Naive thymus-derived CD4-positive, alpha-beta T cell (primary cell): ENCODE data around the gene GUK1. TPM values are rescaled to one million over a fixed set of nuclear protein-coding genes. Genes with fewer than 3 reads are reported as not detected.

Experiments used
- ATAC-seq: fragments of 150-1000 bp; cut with Tn5 transposase; 2 replicates; pipeline ENCODE4 v1.10.0; 2021; ENCODE audit warnings: mild to moderate bottlenecking, moderate library complexity
- CTCF ChIA-PET: fragments of 350-600 bp; sonication (Branson Sonifier 250); formaldehyde crosslinking; loops from one replicate; lab custom pipeline; 2021; ENCODE audit warnings: antibody characterized with exemption; lab: Charles Lee
- POLR2A ChIA-PET: fragments of 350-600 bp; sonication (Branson Sonifier 250); formaldehyde crosslinking; loops from one replicate; lab custom pipeline; 2021; ENCODE audit warnings: antibody characterized with exemption, inconsistent platforms; lab: Charles Lee
- DNase-seq, 9 donors: peaks; one replicate each; pipeline versions ENCODE4 v3.0.0 to v3.0.0-alpha.2; 2020 to 2022; ENCODE audit warnings: mixed read lengths in 1 of 9
- H3K27ac ChIP-seq: one replicate; pipeline ENCODE4 v1.7.0; 2013; ENCODE audit warnings: mild to moderate bottlenecking, low read depth, low read length, moderate library complexity
- H3K27me3 ChIP-seq, 2 donors: one replicate each; pipeline ENCODE4 v1.7.0; 2013; ENCODE audit warnings: low read length in 2 of 2, mild to moderate bottlenecking in 2 of 2, moderate library complexity in 2 of 2; ENCODE audit not compliant: control insufficient read depth in 2 of 2, insufficient read depth in 2 of 2
- H3K36me3 ChIP-seq, 3 experiments: 1 replicate in 2 of 3; 2 replicates in 1 of 3; pipeline ENCODE4 v1.7.0; 2013; ENCODE audit warnings: low read length in 3 of 3, mild to moderate bottlenecking in 3 of 3, moderate library complexity in 1 of 3; ENCODE audit not compliant: insufficient read depth in 3 of 3, control insufficient read depth in 2 of 3
- H3K4me1 ChIP-seq, 2 donors: one replicate each; pipeline ENCODE4 v1.7.0; 2013; ENCODE audit warnings: low read length in 2 of 2, mild to moderate bottlenecking in 2 of 2, moderate library complexity in 1 of 2; ENCODE audit not compliant: control insufficient read depth in 2 of 2, insufficient read depth in 2 of 2
- H3K4me3 ChIP-seq: 2 replicates; pipeline ENCODE4 v1.7.0; 2013; ENCODE audit warnings: mild to moderate bottlenecking, low read length
- H3K9me3 ChIP-seq, 3 experiments: 1 replicate in 2 of 3; 2 replicates in 1 of 3; pipeline ENCODE4 v1.7.0; 2013; ENCODE audit warnings: low read length in 3 of 3; ENCODE audit not compliant: control insufficient read depth in 2 of 3
- H3K27ac Mint-ChIP-seq, 9 donors: one replicate each; pipeline ENCODE4 v1.8.0; 2020 to 2022; ENCODE audit warnings: mixed read lengths in 9 of 9, mild to moderate bottlenecking in 8 of 9, moderate library complexity in 5 of 9, inconsistent platforms in 2 of 9
- H3K27me3 Mint-ChIP-seq, 5 donors: one replicate each; pipeline ENCODE4 v1.8.0; 2021 to 2022; ENCODE audit warnings: mixed read lengths in 5 of 5, mild to moderate bottlenecking in 1 of 5
- H3K36me3 Mint-ChIP-seq, 5 donors: one replicate each; pipeline ENCODE4 v1.8.0; 2020 to 2022; ENCODE audit warnings: mixed read lengths in 5 of 5, mild to moderate bottlenecking in 3 of 5, inconsistent platforms in 1 of 5
- H3K4me1 Mint-ChIP-seq, 7 donors: one replicate each; pipeline ENCODE4 v1.8.0; 2020 to 2022; ENCODE audit warnings: mixed read lengths in 7 of 7, mild to moderate bottlenecking in 3 of 7, inconsistent platforms in 1 of 7
- H3K4me3 Mint-ChIP-seq, 10 donors: one replicate each; pipeline ENCODE4 v1.8.0; 2020 to 2022; ENCODE audit warnings: mild to moderate bottlenecking in 10 of 10, mixed read lengths in 10 of 10, moderate library complexity in 6 of 10, inconsistent platforms in 2 of 10
- H3K9me3 Mint-ChIP-seq, 11 donors: one replicate each; pipeline ENCODE4 v1.8.0; 2020 to 2022; ENCODE audit warnings: mixed read lengths in 11 of 11, mild to moderate bottlenecking in 4 of 11, inconsistent platforms in 1 of 11, moderate library complexity in 1 of 11
- intact Hi-C, 2 donors: fragments of 100-400 bp; cut with micrococcal nuclease; formaldehyde crosslinking; loops; one replicate each; pipeline ENCODE4 v1.15.1; 2023
- polyA plus RNA-seq, 2 donors: library from polyadenylated mRNA; unstranded; fragments of 300-500 nt; fragmentation: Illumina TruSeq; gene quantifications; one replicate each; pipeline ENCODE4 v1.2.3, GENCODE V29; 2021
- total RNA-seq, 6 experiments: library from RNA in 5 of 6; stranded (reverse) in 5 of 6; gene quantifications; 1 replicate in 5 of 6; 2 replicates in 1 of 6; pipeline ENCODE4 v1.2.3 and lab custom pipeline; 2021 to 2026

GUK1 gene
- total and polyA plus RNA-seq, 7 experiments from 2014 or later: 145 to 315 (median 279) TPM

- Histone ChIP-seq H3K36me3 (peaks cover 0 to 63% (median 8%) of the 10 kb centered on the region in 3 experiments), H3K4me1 (peaks cover 17 to 20% of the 10 kb centered on the region in 2 donors), H3K4me3 (peak within 1 kb of the TSS; percentile 95), H3K27me3 (no peaks in the 10 kb centered on the region), H3K27ac (peak within 1 kb of the TSS; percentile 94), H3K9me3 (no peaks in the 10 kb centered on the region)
- H3K9me3 Mint-ChIP-seq: peaks cover 0 to 4% (median 0%) of the 10 kb centered on the region in 11 donors
- H3K36me3 Mint-ChIP-seq: peaks cover 0 to 12% (median 5%) of the 10 kb centered on the region in 5 donors
- ATAC-seq (peak; percentile 85), DNase-seq (peak; percentile 90 to 97 (median 93))
- H3K4me3 Mint-ChIP-seq: peak within 1 kb of the TSS; percentile 91 to 97 (median 93)
- H3K27me3 Mint-ChIP-seq: no peaks in the 10 kb centered on the region
- intact Hi-C loops: loop anchor here (1.0 to 10.0 kb wide), 9 partner anchors 21 to 1698 kb away; partner anchors contain the start of genes ARF1 (in 2 of the 2), GUK1 (in 2 of the 2), IBA57 (in 1 of the 2) and NUP133 (in 1 of the 2)
- ChIA-PET CTCF (interaction anchor here (1.3 kb wide), 1 partner anchor 62 kb away, joined by 3 read pairs; no protein-coding TSS in a partner anchor), POLR2A (interaction anchor here (0.9 to 2.0 kb wide), 3 partner anchors 8 to 62 kb away, joined by 3 to 10 read pairs (median 7); partner anchors contain the start of genes ARF1 and IBA57)
- H3K4me1 Mint-ChIP-seq: peaks cover 6 to 43% (median 23%) of the 10 kb centered on the region in 7 donors
- H3K27ac Mint-ChIP-seq: peak within 1 kb of the TSS; percentile 90 to 95 (median 94)
These were observed 37.1 kb upstream of the GUK1 start, which contains the start of gene C1orf35 for GRCh38 chr1:228102791-228103620. TSS of gene C1orf35 (minus strand) at chr1:228103325. CDS start at chr1:228103227, 98 bp downstream.

- ChIA-PET POLR2A (interaction anchor here (1.3 to 2.0 kb wide), 3 partner anchors 22 to 60 kb away, joined by 3 to 10 read pairs (median 7); partner anchors contain the start of genes ARF1 and IBA57), CTCF (interaction anchor here (0.6 to 1.1 kb wide), 2 partner anchors 20 to 61 kb away, joined by 3 read pairs; no protein-coding TSS in a partner anchor)
- H3K27ac ChIP-seq: peak overlapping the region; percentile 26
- no peaks in the 10 kb centered on the region for H3K9me3 ChIP-seq
- peaks cover 0 to 7% (median 5%) of the 10 kb centered on the region in 5 donors for H3K36me3 Mint-ChIP-seq
- H3K4me3 Mint-ChIP-seq: peak overlapping the region; percentile 52 to 96 (median 88)
- H3K36me3 ChIP-seq: peaks cover 0 to 51% (median 3%) of the 10 kb centered on the region in 3 experiments
- intact Hi-C loops: loop anchor here in 1 of 2 donors (5.0 to 10.0 kb wide), 2 partner anchors 1238 to 1700 kb away; partner anchors contain the start of genes CCSAP and PARP1
- H3K4me1 ChIP-seq: peaks cover 24 to 27% of the 10 kb centered on the region in 2 donors
- no peak for DNase-seq
- peak overlapping the region; percentile 31 to 95 (median 72) for H3K27ac Mint-ChIP-seq
- peaks cover 0 to 4% (median 0%) of the 10 kb centered on the region in 11 donors for H3K9me3 Mint-ChIP-seq
- peaks cover 0 to 3% (median 0%) of the 10 kb centered on the region in 5 donors for H3K27me3 Mint-ChIP-seq
- no peak for ATAC-seq
- peaks cover 6 to 50% (median 34%) of the 10 kb centered on the region in 7 donors for H3K4me1 Mint-ChIP-seq
- H3K4me3 ChIP-seq: no peak overlapping the region
- no peaks in the 10 kb centered on the region for H3K27me3 ChIP-seq
These were observed 35.4 kb upstream of the GUK1 start for GRCh38 chr1:228104526-228105269.

DNA sequence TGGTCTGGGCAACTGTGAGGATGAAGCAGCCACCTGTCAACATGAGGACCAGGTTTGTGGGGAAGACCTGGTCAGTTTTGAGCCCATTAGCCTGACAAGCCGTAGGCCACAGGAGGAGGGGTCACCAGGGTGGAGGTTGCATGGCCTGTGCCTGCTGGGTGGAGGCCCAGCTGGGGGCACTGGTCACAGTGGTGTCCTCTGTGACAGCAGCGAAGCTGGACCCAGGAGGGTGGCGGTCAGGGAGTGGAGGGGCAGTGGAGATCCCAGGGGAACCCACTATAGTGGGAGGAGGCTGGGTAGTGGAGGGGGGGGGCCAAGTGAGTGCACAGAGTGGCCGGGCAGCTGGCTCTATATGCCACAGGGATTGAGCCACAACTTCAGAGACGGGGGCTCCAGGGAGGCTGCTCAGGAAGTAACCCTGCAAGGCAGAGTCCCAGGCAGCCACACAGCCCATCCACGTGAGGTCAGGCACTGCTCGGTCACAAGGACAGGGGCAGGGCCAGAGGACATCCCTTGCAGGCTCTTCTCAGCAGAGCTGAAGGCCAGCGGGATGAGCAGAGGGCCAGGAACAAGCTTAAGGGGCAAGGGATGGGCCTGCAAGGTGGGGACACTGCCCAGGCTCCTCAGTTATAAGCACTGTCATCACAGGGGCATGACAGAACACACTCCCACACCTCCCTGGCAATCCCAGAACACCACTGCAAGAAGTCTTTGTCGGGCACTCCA, 34.6 kb upstream of the GUK1 start:
- Histone ChIP-seq H3K9me3 (no peaks in the 10 kb centered on the region), H3K27ac (peak overlapping the region; percentile 26), H3K4me1 (peaks cover 24 to 33% of the 10 kb centered on the region in 2 donors), H3K4me3 (no peak overlapping the region), H3K27me3 (no peaks in the 10 kb centered on the region), H3K36me3 (peaks cover 0 to 44% (median 3%) of the 10 kb centered on the region in 3 experiments)
- no peak for ATAC-seq
- intact Hi-C loops: loop anchor here in 1 of 2 donors (5.0 to 10.0 kb wide), 2 partner anchors 1237 to 1701 kb away; partner anchors contain the start of genes CCSAP and PARP1
- H3K9me3 Mint-ChIP-seq: peaks cover 0 to 4% (median 0%) of the 10 kb centered on the region in 11 donors
- ChIA-PET CTCF (interaction anchor here (0.6 kb wide), 1 partner anchor 60 kb away, joined by 3 read pairs; no protein-coding TSS in a partner anchor), POLR2A (interaction anchor here (1.3 to 2.0 kb wide), 2 partner anchors 24 to 60 kb away, joined by 3 to 10 read pairs; partner anchors contain the start of gene IBA57)
- peak overlapping the region in 4 of 9 donors; percentile 38 to 95 (median 66) for H3K27ac Mint-ChIP-seq
- H3K4me3 Mint-ChIP-seq: peak overlapping the region in 3 of 10 donors; percentile 7 to 73 (median 38)
- peaks cover 5 to 55% (median 35%) of the 10 kb centered on the region in 7 donors for H3K4me1 Mint-ChIP-seq
- peaks cover 0 to 7% (median 5%) of the 10 kb centered on the region in 5 donors for H3K36me3 Mint-ChIP-seq
- no peak for DNase-seq
- peaks cover 0 to 3% (median 0%) of the 10 kb centered on the region in 5 donors for H3K27me3 Mint-ChIP-seq

- H3K4me1 ChIP-seq: peaks cover 24 to 33% of the 10 kb centered on the region in 2 donors
- peak overlapping the region in 7 of 10 donors; percentile 13 to 94 (median 49) for H3K4me3 Mint-ChIP-seq
- H3K36me3 Mint-ChIP-seq: peaks cover 0 to 7% (median 5%) of the 10 kb centered on the region in 5 donors
- H3K4me1 Mint-ChIP-seq: peaks cover 5 to 52% (median 38%) of the 10 kb centered on the region in 7 donors
- ATAC-seq: no peak
- no peak overlapping the region for H3K4me3 ChIP-seq
- peak overlapping the region in 3 of 9 donors; percentile 8 to 98 (median 65) for H3K27ac Mint-ChIP-seq
- peaks cover 0 to 3% (median 0%) of the 10 kb centered on the region in 5 donors for H3K27me3 Mint-ChIP-seq
- DNase-seq: no peak
- ChIA-PET POLR2A (interaction anchor here (1.1 to 1.3 kb wide), 2 partner anchors 24 kb away, joined by 3 to 8 read pairs; partner anchors contain the start of gene ARF1), CTCF (interaction anchor here (0.6 kb wide), 1 partner anchor 59 kb away, joined by 3 read pairs; no protein-coding TSS in a partner anchor)
- H3K27me3 ChIP-seq: no peaks in the 10 kb centered on the region
- peaks cover 0 to 36% (median 0%) of the 10 kb centered on the region in 3 experiments for H3K36me3 ChIP-seq
- H3K9me3 ChIP-seq: no peaks in the 10 kb centered on the region
- H3K9me3 Mint-ChIP-seq: peaks cover 0 to 4% (median 0%) of the 10 kb centered on the region in 11 donors
- no peak overlapping the region for H3K27ac ChIP-seq
- intact Hi-C loops: loop anchor here in 1 of 2 donors (5.0 to 10.0 kb wide), 2 partner anchors 1236 to 1701 kb away; partner anchors contain the start of genes CCSAP and PARP1
These were observed 33.9 kb upstream of the GUK1 start for GRCh38 chr1:228105996-228106799.

GRCh38 chr1:228106800-228107054, 33.4 kb upstream of the GUK1 start:
- intact Hi-C loops: loop anchor here in 1 of 2 donors (5.0 to 10.0 kb wide), 2 partner anchors 1236 to 1702 kb away; partner anchors contain the start of genes CCSAP and PARP1
- Histone ChIP-seq H3K36me3 (peaks cover 0 to 36% (median 0%) of the 10 kb centered on the region in 3 experiments), H3K27me3 (no peaks in the 10 kb centered on the region), H3K9me3 (no peaks in the 10 kb centered on the region), H3K27ac (no peak overlapping the region), H3K4me1 (peaks cover 20 to 29% of the 10 kb centered on the region in 2 donors), H3K4me3 (no peak overlapping the region)
- peak overlapping the region in 3 of 9 donors; percentile 17 to 98 (median 52) for H3K27ac Mint-ChIP-seq
- no peak for DNase-seq
- peak overlapping the region in 6 of 10 donors; percentile 9 to 94 (median 44) for H3K4me3 Mint-ChIP-seq
- H3K27me3 Mint-ChIP-seq: peaks cover 0 to 3% (median 0%) of the 10 kb centered on the region in 5 donors
- ChIA-PET CTCF (interaction anchor here (0.6 kb wide), 1 partner anchor 58 kb away, joined by 3 read pairs; no protein-coding TSS in a partner anchor), POLR2A (interaction anchor here (1.1 kb wide), 1 partner anchor 24 kb away, joined by 8 read pairs; the partner anchor contains the start of gene ARF1)
- peaks cover 0 to 7% (median 5%) of the 10 kb centered on the region in 5 donors for H3K36me3 Mint-ChIP-seq
- ATAC-seq: no peak
- H3K9me3 Mint-ChIP-seq: peaks cover 0 to 4% (median 0%) of the 10 kb centered on the region in 11 donors
- H3K4me1 Mint-ChIP-seq: peaks cover 5 to 47% (median 33%) of the 10 kb centered on the region in 7 donors
